GM12801 (cell line): Measurements from ENCODE around the gene ABCC9.

Source experiments
- CTCF ChIP-seq: IDR thresholded peaks from one replicate; pipeline ENCODE4 v1.5.1; 2011; ENCODE audit warnings: control low read depth; ENCODE audit not compliant: insufficient read length; ENCODE audit errors: extremely low read depth

ABCC9 gene

GRCh38 chr12:21800011-21800410, 141.2 kb downstream of the ABCC9 start:
- TF ChIP-seq CTCF, result no peak

- TF ChIP-seq CTCF, result no peak
Observed at GRCh38 chr12:21797539-21797938, 143.7 kb downstream of the ABCC9 start.

- no peak for TF ChIP-seq CTCF
Observed at GRCh38 chr12:21795648-21796328, 145.4 kb downstream of the ABCC9 start.

- TF ChIP-seq CTCF, result no peak
Observed at GRCh38 chr12:21788089-21788983, 152.9 kb downstream of the ABCC9 start.

GRCh38 chr12:21786041-21786531, 155.1 kb downstream of the ABCC9 start:
- TF ChIP-seq CTCF, result no peak

- TF ChIP-seq CTCF, result no peak
Observed at GRCh38 chr12:21780786-21781185, 160.4 kb downstream of the ABCC9 start.

GRCh38 chr12:21776175-21776574, 165.1 kb downstream of the ABCC9 start:
- TF ChIP-seq CTCF, result no peak
